HEK293 (cell line): ENCODE measurements around the gene MEOX1.

ENCODE experiments used
- CTCF ChIA-PET: fragments of 350-600 bp; formaldehyde crosslinking; extraction: SDS; loops from one replicate; lab custom pipeline; 2021; ENCODE audit warnings: antibody characterized with exemption; lab: Yijun Ruan, JAX
- POLR2A ChIA-PET: fragments of 300-600 bp; formaldehyde crosslinking; extraction: SDS; loops from one replicate; lab custom pipeline; 2020; ENCODE audit warnings: antibody characterized with exemption, inconsistent platforms; lab: Yijun Ruan, JAX
- H3K27ac ChIP-seq: fragments of 200-500 bp; sonication (Bioruptor generic); 2 replicates; pipeline ENCODE4 v1.5.1; 2014; ENCODE audit warnings: low read depth, low read length, control low read depth, inconsistent platforms; ENCODE audit errors: extremely low read depth
- H3K36me3 ChIP-seq, 2 experiments: fragments of 200-500 bp in 1 of 2; sonication (Bioruptor generic) in 1 of 2; 1 replicate in 1 of 2; 2 replicates in 1 of 2; pipeline ENCODE4 v1.5.1; 2014 to 2017; ENCODE audit warnings: inconsistent platforms in 2 of 2, low read length in 2 of 2; ENCODE audit not compliant: control insufficient read depth in 2 of 2, insufficient read depth in 1 of 2
- H3K4me1 ChIP-seq: fragments of 200-500 bp; sonication (Bioruptor generic); 2 replicates; pipeline ENCODE4 v1.5.1; 2014; ENCODE audit warnings: mild to moderate bottlenecking, low read length, inconsistent platforms; ENCODE audit not compliant: control insufficient read depth, insufficient read depth
- H3K4me3 ChIP-seq: 2 replicates; pipeline ENCODE4 v1.5.1; 2011; ENCODE audit warnings: low read depth, mild to moderate bottlenecking, control low read depth, low read length, moderate library complexity
- H3K9me3 ChIP-seq: fragments of 200-500 bp; sonication (Bioruptor generic); 2 replicates; pipeline ENCODE4 v1.5.1; 2014; ENCODE audit warnings: low read depth, low read length, inconsistent platforms; ENCODE audit not compliant: control insufficient read depth, insufficient read depth
- GFI1B ChIP-seq: fragments of 450-650 bp; formaldehyde crosslinking; IDR thresholded peaks from 2 replicates; pipeline ENCODE4 v1.5.1; 2016; ENCODE audit warnings: missing biosample characterization, missing genetic modification characterization
- HOXA7 ChIP-seq: sonication (generic); formaldehyde crosslinking; IDR thresholded peaks from 2 replicates; pipeline ENCODE4 v1.8.1; 2022; ENCODE audit warnings: missing genetic modification reagents, borderline replicate concordance
- IKZF3 ChIP-seq: fragments of 450-650 bp; IDR thresholded peaks from 2 replicates; pipeline ENCODE4 v1.5.0; 2018; ENCODE audit warnings: missing biosample characterization, mild to moderate bottlenecking, missing genetic modification characterization, moderate library complexity
- ZFP69B ChIP-seq: fragments of 450-650 bp; formaldehyde crosslinking; IDR thresholded peaks from 2 replicates; pipeline ENCODE4 v1.5.1; 2016; ENCODE audit warnings: missing biosample characterization, missing genetic modification characterization
- ZNF112 ChIP-seq: fragments of 450-650 bp; formaldehyde crosslinking; IDR thresholded peaks from 2 replicates; pipeline ENCODE4 v1.5.0; 2017; ENCODE audit warnings: missing biosample characterization, missing genetic modification characterization
- ZNF121 ChIP-seq: fragments of 450-650 bp; formaldehyde crosslinking; IDR thresholded peaks from 2 replicates; pipeline ENCODE4 v1.5.1; 2016; ENCODE audit warnings: missing biosample characterization, missing genetic modification characterization
- ZNF132 ChIP-seq: fragments of 450-650 bp; formaldehyde crosslinking; IDR thresholded peaks from 2 replicates; pipeline ENCODE4 v1.5.1; 2017; ENCODE audit warnings: missing biosample characterization, missing genetic modification characterization, borderline replicate concordance
- ZNF155 ChIP-seq: fragments of 450-650 bp; formaldehyde crosslinking; IDR thresholded peaks from 2 replicates; pipeline ENCODE4 v1.5.1; 2016; ENCODE audit warnings: missing biosample characterization, missing genetic modification characterization
- ZNF157 ChIP-seq: fragments of 450-650 bp; formaldehyde crosslinking; IDR thresholded peaks from 2 replicates; pipeline ENCODE4 v1.5.1; 2016; ENCODE audit warnings: missing biosample characterization, missing genetic modification characterization
- ZNF211 ChIP-seq: fragments of 450-650 bp; formaldehyde crosslinking; IDR thresholded peaks from 2 replicates; pipeline ENCODE4 v1.5.1; 2016; ENCODE audit warnings: low read depth, missing biosample characterization, missing genetic modification characterization
- ZNF23 ChIP-seq: fragments of 450-650 bp; formaldehyde crosslinking; IDR thresholded peaks from 2 replicates; pipeline ENCODE4 v1.5.1; 2016; ENCODE audit warnings: missing biosample characterization, missing genetic modification characterization, borderline replicate concordance
- ZNF239 ChIP-seq: fragments of 450-650 bp; formaldehyde crosslinking; IDR thresholded peaks from 2 replicates; pipeline ENCODE4 v1.5.1; 2016; ENCODE audit warnings: missing biosample characterization, missing genetic modification characterization
- ZNF248 ChIP-seq: fragments of 450-650 bp; formaldehyde crosslinking; IDR thresholded peaks from 2 replicates; pipeline ENCODE4 v1.5.1; 2017; ENCODE audit warnings: missing biosample characterization, missing genetic modification characterization
- ZNF266 ChIP-seq: fragments of 450-650 bp; formaldehyde crosslinking; IDR thresholded peaks from 2 replicates; pipeline ENCODE4 v1.5.1; 2016; ENCODE audit warnings: missing biosample characterization, missing genetic modification characterization, low read depth
- ZNF292 ChIP-seq: fragments of 450-650 bp; formaldehyde crosslinking; IDR thresholded peaks from 2 replicates; pipeline ENCODE4 v1.5.1; 2016; ENCODE audit warnings: low read depth, missing biosample characterization, missing genetic modification characterization, borderline replicate concordance
- ZNF423 ChIP-seq: fragments of 450-650 bp; formaldehyde crosslinking; IDR thresholded peaks from 2 replicates; pipeline ENCODE4 v1.5.1; 2016; ENCODE audit warnings: missing biosample characterization, missing genetic modification characterization
- ZNF426 ChIP-seq: fragments of 450-650 bp; formaldehyde crosslinking; IDR thresholded peaks from 2 replicates; pipeline ENCODE4 v1.5.1; 2017; ENCODE audit warnings: missing biosample characterization, missing genetic modification characterization, mild to moderate bottlenecking, inconsistent platforms, moderate library complexity
- ZNF433 ChIP-seq: fragments of 450-650 bp; formaldehyde crosslinking; IDR thresholded peaks from 2 replicates; pipeline ENCODE4 v1.5.1; 2016; ENCODE audit warnings: missing biosample characterization, missing genetic modification characterization, low read depth
- ZNF48 ChIP-seq: fragments of 450-650 bp; formaldehyde crosslinking; IDR thresholded peaks from 2 replicates; pipeline ENCODE4 v1.5.1; 2016; ENCODE audit warnings: missing biosample characterization, missing genetic modification characterization
- ZNF555 ChIP-seq: fragments of 450-650 bp; formaldehyde crosslinking; conservative IDR thresholded peaks from 2 replicates; pipeline ENCODE4 v1.5.1; 2017; ENCODE audit warnings: missing biosample characterization, mild to moderate bottlenecking, missing genetic modification characterization, inconsistent platforms
- ZNF629 ChIP-seq: fragments of 450-650 bp; formaldehyde crosslinking; IDR thresholded peaks from 2 replicates; pipeline ENCODE4 v1.5.1; 2017; ENCODE audit warnings: missing biosample characterization, missing genetic modification characterization
- ZNF777 ChIP-seq: fragments of 450-650 bp; formaldehyde crosslinking; IDR thresholded peaks from 2 replicates; pipeline ENCODE4 v1.5.1; 2017; ENCODE audit warnings: missing biosample characterization, missing genetic modification characterization, borderline replicate concordance
- ZNF785 ChIP-seq: fragments of 450-650 bp; formaldehyde crosslinking; IDR thresholded peaks from 2 replicates; pipeline ENCODE4 v1.5.1; 2016; ENCODE audit warnings: missing biosample characterization, missing genetic modification characterization
- ZNF792 ChIP-seq: fragments of 450-650 bp; formaldehyde crosslinking; IDR thresholded peaks from 2 replicates; pipeline ENCODE4 v1.5.1; 2016; ENCODE audit warnings: missing biosample characterization, missing genetic modification characterization
- ZNF837 ChIP-seq: fragments of 450-650 bp; formaldehyde crosslinking; IDR thresholded peaks from 2 replicates; pipeline ENCODE4 v1.5.1; 2016; ENCODE audit warnings: missing biosample characterization, missing genetic modification characterization
- ZSCAN30 ChIP-seq: fragments of 450-650 bp; IDR thresholded peaks from 2 replicates; pipeline ENCODE4 v1.5.1; 2018; ENCODE audit warnings: missing biosample characterization, mild to moderate bottlenecking, missing genetic modification characterization, moderate library complexity
- TF ChIP-seq, protein P1 (sequence below): fragments of 450-650 bp; formaldehyde crosslinking; IDR thresholded peaks from 2 replicates; pipeline ENCODE4 v1.5.1; 2016; ENCODE audit warnings: missing biosample characterization, missing genetic modification characterization
- TF ChIP-seq, protein P2 (sequence below): fragments of 450-650 bp; formaldehyde crosslinking; IDR thresholded peaks from 2 replicates; pipeline ENCODE4 v1.5.1; 2016; ENCODE audit warnings: missing biosample characterization, missing genetic modification characterization
- TF ChIP-seq, protein P3 (sequence below): fragments of 450-650 bp; formaldehyde crosslinking; IDR thresholded peaks from 2 replicates; pipeline ENCODE4 v1.5.1; 2016; ENCODE audit warnings: missing biosample characterization, missing genetic modification characterization, borderline replicate concordance
- TF ChIP-seq, protein P4 (sequence below): fragments of 450-650 bp; IDR thresholded peaks from 2 replicates; pipeline ENCODE4 v1.5.1; 2018; ENCODE audit warnings: missing biosample characterization, mild to moderate bottlenecking, missing genetic modification characterization

The MEOX1 gene

DNA sequence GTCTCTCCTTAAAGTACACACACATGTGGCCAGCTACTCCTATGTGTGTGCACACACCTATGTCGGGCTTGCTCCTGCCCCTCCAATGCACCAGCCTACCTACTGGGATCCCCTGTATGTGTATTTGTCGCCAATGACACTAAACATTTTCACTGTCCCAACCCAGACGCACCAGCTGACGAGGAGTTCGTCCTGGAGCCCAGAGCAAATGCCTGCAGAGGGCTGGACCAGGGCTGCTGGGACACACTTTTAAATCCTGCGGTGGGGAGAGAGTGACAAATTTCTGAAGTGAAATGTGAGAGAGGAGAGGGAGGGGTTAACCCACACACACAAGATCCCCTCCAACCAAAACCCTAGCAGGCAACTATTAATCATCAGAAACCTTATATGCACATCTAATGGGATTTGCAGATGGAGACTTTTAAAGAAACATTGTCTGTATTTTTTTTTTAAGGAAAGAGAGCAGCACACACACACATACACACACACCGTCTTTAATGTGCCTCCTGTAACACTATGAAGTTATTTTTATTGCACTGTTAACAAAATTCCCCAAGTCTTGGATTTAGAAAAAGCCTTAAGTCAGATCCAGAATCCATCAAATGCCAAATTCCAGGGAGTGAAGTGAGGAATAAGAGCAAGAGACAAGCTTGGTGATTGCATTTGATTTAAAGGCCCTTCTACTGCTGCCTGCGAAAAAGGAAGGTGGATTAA is at the start of gene MEOX1:
Gene MEOX1 (minus strand): TSS at position 224 of the 714 bp plus-strand sequence. CDS start 388 bp downstream, outside the sequence.
- no peaks in the 10 kb centered on the region for H3K9me3 ChIP-seq
- no peak within 1 kb of the TSS for H3K4me3 ChIP-seq
- ChIA-PET CTCF (interaction anchor here (0.6 to 1.8 kb wide), 5 partner anchors 10 to 105 kb away, joined by 3 to 7 read pairs (median 4); no protein-coding TSS in a partner anchor), POLR2A (interaction anchor here (0.6 kb wide), 1 partner anchor 89 kb away, joined by 4 read pairs; no protein-coding TSS in a partner anchor)
- H3K27ac ChIP-seq = peak within 1 kb of the TSS; percentile 66
- no peaks in the 10 kb centered on the region for H3K36me3 ChIP-seq
- H3K4me1 ChIP-seq = peaks cover 23% of the 10 kb centered on the region
- TF ChIP-seq GFI1B (tag by site-specific recombination) (no peak), ZNF23 (no peak), ZNF248 (tag by site-specific recombination) (no peak), IKZF3 (tag by site-specific recombination) (no peak), ZFP69B (tag by site-specific recombination) (no peak), ZSCAN30 (tag by site-specific recombination) (0 out of 2 replicates have a peak, but pooled peaks have one; percentile 21), ZNF112 (no peak), ZNF837 (tag by site-specific recombination) (no peak), ZNF239 (tag by site-specific recombination) (no peak), ZNF423 (tag by site-specific recombination) (no peak), ZNF433 (tag by site-specific recombination) (no peak), ZNF777 (no peak), ZNF48 (tag by site-specific recombination) (no peak), ZNF426 (tag by site-specific recombination) (no peak), ZNF132 (no peak), ZNF292 (tag by site-specific recombination) (no peak), ZNF555 (no peak), HOXA7 (no peak), ZNF121 (tag by site-specific recombination) (no peak), ZNF629 (tag by site-specific recombination) (no peak; the same call in 1 of the 2 replicates), ZNF792 (tag by site-specific recombination) (no peak), ZNF266 (tag by site-specific recombination) (no peak), ZNF211 (tag by site-specific recombination) (no peak), ZNF785 (tag by site-specific recombination) (no peak), ZNF155 (tag by site-specific recombination) (no peak), ZNF157 (no peak)
- TF ChIP-seq, protein P1, sequence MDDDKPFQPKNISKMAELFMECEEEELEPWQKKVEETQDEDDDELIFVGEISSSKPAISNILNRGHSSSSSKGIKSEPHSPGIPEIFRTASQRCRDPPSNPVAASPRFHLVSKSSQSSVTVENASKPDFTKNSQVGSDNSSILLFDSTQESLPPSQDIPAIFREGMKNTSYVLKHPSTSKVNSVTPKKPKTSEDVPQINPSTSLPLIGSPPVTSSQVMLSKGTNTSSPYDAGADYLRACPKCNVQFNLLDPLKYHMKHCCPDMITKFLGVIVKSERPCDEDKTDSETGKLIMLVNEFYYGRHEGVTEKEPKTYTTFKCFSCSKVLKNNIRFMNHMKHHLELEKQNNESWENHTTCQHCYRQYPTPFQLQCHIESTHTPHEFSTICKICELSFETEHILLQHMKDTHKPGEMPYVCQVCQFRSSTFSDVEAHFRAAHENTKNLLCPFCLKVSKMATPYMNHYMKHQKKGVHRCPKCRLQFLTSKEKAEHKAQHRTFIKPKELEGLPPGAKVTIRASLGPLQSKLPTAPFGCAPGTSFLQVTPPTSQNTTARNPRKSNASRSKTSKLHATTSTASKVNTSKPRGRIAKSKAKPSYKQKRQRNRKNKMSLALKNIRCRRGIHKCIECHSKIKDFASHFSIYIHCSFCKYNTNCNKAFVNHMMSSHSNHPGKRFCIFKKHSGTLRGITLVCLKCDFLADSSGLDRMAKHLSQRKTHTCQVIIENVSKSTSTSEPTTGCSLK = no peak
- TF ChIP-seq, protein P2, sequence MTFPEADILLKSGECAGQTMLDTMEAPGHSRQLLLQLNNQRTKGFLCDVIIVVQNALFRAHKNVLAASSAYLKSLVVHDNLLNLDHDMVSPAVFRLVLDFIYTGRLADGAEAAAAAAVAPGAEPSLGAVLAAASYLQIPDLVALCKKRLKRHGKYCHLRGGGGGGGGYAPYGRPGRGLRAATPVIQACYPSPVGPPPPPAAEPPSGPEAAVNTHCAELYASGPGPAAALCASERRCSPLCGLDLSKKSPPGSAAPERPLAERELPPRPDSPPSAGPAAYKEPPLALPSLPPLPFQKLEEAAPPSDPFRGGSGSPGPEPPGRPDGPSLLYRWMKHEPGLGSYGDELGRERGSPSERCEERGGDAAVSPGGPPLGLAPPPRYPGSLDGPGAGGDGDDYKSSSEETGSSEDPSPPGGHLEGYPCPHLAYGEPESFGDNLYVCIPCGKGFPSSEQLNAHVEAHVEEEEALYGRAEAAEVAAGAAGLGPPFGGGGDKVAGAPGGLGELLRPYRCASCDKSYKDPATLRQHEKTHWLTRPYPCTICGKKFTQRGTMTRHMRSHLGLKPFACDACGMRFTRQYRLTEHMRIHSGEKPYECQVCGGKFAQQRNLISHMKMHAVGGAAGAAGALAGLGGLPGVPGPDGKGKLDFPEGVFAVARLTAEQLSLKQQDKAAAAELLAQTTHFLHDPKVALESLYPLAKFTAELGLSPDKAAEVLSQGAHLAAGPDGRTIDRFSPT = no peak
- TF ChIP-seq, protein P3, sequence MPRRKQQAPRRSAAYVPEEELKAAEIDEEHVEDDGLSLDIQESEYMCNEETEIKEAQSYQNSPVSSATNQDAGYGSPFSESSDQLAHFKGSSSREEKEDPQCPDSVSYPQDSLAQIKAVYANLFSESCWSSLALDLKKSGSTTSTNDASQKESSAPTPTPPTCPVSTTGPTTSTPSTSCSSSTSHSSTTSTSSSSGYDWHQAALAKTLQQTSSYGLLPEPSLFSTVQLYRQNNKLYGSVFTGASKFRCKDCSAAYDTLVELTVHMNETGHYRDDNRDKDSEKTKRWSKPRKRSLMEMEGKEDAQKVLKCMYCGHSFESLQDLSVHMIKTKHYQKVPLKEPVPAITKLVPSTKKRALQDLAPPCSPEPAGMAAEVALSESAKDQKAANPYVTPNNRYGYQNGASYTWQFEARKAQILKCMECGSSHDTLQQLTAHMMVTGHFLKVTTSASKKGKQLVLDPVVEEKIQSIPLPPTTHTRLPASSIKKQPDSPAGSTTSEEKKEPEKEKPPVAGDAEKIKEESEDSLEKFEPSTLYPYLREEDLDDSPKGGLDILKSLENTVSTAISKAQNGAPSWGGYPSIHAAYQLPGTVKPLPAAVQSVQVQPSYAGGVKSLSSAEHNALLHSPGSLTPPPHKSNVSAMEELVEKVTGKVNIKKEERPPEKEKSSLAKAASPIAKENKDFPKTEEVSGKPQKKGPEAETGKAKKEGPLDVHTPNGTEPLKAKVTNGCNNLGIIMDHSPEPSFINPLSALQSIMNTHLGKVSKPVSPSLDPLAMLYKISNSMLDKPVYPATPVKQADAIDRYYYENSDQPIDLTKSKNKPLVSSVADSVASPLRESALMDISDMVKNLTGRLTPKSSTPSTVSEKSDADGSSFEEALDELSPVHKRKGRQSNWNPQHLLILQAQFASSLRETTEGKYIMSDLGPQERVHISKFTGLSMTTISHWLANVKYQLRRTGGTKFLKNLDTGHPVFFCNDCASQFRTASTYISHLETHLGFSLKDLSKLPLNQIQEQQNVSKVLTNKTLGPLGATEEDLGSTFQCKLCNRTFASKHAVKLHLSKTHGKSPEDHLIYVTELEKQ (tag by site-specific recombination) = no peak
- TF ChIP-seq, protein P4, sequence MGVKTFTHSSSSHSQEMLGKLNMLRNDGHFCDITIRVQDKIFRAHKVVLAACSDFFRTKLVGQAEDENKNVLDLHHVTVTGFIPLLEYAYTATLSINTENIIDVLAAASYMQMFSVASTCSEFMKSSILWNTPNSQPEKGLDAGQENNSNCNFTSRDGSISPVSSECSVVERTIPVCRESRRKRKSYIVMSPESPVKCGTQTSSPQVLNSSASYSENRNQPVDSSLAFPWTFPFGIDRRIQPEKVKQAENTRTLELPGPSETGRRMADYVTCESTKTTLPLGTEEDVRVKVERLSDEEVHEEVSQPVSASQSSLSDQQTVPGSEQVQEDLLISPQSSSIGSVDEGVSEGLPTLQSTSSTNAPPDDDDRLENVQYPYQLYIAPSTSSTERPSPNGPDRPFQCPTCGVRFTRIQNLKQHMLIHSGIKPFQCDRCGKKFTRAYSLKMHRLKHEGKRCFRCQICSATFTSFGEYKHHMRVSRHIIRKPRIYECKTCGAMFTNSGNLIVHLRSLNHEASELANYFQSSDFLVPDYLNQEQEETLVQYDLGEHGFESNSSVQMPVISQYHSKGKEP = 0 out of 2 replicates have a peak, but pooled peaks have one; percentile 5
